ENCODE measurements around the gene HMGN4. TPM values are rescaled to one million over a fixed set of nuclear protein-coding genes. Genes with fewer than 3 reads are reported as not detected.
A peak's percentile ranks its signal among the peaks of the same experiment; 100 is the strongest.

The HMGN4 gene
- total and polyA plus RNA-seq, 9 of the 15 experiments (the other 6 are each of a cell fraction or from before 2014, with no cell fraction given), result 35.4 to 134 (median 94.1) TPM

DNA sequence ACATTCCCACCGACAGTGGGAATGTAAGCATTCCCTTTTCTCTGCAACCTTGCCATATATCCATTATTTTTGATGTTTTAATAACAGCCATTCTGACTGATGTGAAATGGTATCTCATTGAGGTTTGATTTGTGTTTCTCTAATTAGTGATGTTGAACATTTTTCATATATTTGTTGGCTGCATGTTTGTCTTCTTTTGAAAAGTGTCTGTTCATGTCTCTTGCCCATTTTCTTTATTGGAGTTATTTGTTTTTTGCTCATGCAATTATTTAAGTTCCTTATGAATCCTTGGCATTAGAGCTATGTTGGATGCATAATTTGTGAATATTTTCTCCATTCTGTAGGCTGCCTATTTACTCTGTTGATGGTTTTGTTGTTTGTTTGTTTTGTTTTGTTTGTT, 40.6 kb downstream of the HMGN4 start (continued):
- TF ChIP-seq, protein P1, sequence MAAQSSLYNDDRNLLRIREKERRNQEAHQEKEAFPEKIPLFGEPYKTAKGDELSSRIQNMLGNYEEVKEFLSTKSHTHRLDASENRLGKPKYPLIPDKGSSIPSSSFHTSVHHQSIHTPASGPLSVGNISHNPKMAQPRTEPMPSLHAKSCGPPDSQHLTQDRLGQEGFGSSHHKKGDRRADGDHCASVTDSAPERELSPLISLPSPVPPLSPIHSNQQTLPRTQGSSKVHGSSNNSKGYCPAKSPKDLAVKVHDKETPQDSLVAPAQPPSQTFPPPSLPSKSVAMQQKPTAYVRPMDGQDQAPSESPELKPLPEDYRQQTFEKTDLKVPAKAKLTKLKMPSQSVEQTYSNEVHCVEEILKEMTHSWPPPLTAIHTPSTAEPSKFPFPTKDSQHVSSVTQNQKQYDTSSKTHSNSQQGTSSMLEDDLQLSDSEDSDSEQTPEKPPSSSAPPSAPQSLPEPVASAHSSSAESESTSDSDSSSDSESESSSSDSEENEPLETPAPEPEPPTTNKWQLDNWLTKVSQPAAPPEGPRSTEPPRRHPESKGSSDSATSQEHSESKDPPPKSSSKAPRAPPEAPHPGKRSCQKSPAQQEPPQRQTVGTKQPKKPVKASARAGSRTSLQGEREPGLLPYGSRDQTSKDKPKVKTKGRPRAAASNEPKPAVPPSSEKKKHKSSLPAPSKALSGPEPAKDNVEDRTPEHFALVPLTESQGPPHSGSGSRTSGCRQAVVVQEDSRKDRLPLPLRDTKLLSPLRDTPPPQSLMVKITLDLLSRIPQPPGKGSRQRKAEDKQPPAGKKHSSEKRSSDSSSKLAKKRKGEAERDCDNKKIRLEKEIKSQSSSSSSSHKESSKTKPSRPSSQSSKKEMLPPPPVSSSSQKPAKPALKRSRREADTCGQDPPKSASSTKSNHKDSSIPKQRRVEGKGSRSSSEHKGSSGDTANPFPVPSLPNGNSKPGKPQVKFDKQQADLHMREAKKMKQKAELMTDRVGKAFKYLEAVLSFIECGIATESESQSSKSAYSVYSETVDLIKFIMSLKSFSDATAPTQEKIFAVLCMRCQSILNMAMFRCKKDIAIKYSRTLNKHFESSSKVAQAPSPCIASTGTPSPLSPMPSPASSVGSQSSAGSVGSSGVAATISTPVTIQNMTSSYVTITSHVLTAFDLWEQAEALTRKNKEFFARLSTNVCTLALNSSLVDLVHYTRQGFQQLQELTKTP (IDR thresholded peaks at IDR 0.05; ENCODE audit: low read depth in 1 of 2, partially characterized antibody in 2 of 2), result peak; percentile 37 to 100
- no peak for TF ChIP-seq MCM5 (IDR thresholded peaks at IDR 0.05; ENCODE audit: low read depth)
- TF ChIP-seq, protein P2, sequence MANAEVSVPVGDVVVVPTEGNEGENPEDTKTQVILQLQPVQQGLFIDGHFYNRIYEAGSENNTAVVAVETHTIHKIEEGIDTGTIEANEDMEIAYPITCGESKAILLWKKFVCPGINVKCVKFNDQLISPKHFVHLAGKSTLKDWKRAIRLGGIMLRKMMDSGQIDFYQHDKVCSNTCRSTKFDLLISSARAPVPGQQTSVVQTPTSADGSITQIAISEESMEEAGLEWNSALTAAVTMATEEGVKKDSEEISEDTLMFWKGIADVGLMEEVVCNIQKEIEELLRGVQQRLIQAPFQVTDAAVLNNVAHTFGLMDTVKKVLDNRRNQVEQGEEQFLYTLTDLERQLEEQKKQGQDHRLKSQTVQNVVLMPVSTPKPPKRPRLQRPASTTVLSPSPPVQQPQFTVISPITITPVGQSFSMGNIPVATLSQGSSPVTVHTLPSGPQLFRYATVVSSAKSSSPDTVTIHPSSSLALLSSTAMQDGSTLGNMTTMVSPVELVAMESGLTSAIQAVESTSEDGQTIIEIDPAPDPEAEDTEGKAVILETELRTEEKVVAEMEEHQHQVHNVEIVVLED (CRISPR knock-in tag; IDR thresholded peaks at IDR 0.05), result no peak
- TF ChIP-seq ZC3H8 (IDR thresholded peaks at IDR 0.05), result no peak
- no peak for TF ChIP-seq HMG20B (CRISPR knock-in tag; IDR thresholded peaks at IDR 0.05)
- TF ChIP-seq TRIM28 (IDR thresholded peaks at IDR 0.05), result peak; percentile 63; the same call in 1 of the 2 replicates
- TF ChIP-seq ZNF778 (CRISPR knock-in tag; IDR thresholded peaks at IDR 0.05), result no peak
- TF ChIP-seq, protein P3, sequence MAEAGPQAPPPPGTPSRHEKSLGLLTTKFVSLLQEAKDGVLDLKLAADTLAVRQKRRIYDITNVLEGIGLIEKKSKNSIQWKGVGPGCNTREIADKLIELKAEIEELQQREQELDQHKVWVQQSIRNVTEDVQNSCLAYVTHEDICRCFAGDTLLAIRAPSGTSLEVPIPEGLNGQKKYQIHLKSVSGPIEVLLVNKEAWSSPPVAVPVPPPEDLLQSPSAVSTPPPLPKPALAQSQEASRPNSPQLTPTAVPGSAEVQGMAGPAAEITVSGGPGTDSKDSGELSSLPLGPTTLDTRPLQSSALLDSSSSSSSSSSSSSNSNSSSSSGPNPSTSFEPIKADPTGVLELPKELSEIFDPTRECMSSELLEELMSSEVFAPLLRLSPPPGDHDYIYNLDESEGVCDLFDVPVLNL (CRISPR knock-in tag; IDR thresholded peaks at IDR 0.05; ENCODE audit: low read depth), result no peak
- TF ChIP-seq ZEB2 (IDR thresholded peaks at IDR 0.05), result no peak
- TF ChIP-seq, protein P4, sequence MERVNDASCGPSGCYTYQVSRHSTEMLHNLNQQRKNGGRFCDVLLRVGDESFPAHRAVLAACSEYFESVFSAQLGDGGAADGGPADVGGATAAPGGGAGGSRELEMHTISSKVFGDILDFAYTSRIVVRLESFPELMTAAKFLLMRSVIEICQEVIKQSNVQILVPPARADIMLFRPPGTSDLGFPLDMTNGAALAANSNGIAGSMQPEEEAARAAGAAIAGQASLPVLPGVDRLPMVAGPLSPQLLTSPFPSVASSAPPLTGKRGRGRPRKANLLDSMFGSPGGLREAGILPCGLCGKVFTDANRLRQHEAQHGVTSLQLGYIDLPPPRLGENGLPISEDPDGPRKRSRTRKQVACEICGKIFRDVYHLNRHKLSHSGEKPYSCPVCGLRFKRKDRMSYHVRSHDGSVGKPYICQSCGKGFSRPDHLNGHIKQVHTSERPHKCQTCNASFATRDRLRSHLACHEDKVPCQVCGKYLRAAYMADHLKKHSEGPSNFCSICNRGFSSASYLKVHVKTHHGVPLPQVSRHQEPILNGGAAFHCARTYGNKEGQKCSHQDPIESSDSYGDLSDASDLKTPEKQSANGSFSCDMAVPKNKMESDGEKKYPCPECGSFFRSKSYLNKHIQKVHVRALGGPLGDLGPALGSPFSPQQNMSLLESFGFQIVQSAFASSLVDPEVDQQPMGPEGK (CRISPR knock-in tag; IDR thresholded peaks at IDR 0.05; ENCODE audit: borderline replicate concordance), result no peak

Measured in K562 (cell line).